ENCODE results near the gene RAPH1.
"Not testable (repeated sequence)": the region's sequence is repeated elsewhere in the genome, so short reads cannot be mapped to it uniquely, and the experiment has no call there.

The RAPH1 gene

DNA sequence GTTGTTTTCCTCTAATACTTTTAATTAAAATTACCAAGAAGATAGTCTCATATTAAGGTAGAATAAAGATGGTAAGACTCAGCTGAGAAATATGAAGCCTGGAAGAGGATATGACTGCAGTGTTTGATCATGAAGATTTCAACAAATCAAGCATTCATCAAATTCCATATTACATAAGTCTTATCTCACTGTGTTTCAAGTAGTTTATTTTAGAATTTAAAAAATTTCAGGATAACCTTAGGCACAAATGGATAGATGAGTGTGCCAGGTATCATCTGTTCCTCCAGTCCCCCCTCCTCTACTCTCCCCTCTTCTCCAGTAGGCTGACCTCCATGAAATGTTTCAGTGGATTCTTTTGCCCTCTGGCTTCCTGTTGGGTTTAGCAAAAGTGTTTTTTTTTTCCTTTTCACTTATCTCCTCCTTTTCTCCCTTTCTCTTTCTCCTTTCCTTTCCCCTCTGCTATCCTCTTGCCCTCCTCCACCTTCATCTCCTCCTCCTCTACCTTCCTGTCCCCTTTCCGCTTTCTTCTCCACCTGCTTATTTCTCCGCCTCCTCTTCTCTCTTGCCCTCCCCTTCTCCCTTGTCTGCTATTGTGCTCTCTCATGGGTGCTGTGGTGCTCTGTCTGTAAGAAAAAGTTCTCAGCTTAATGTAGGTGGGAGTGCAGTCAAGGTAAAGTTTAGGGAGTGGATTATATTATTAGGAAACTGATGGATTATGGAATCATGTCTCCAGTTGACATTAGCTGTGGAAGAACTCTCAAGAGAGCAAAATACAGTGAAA, 134.1 kb downstream of the RAPH1 start:
- Histone ChIP-seq H3K4me1 (ENCODE audit: control insufficient read depth, insufficient read depth, low read length) (peaks cover 3% of the 10 kb centered on the region; the same call in 1 of the 2 replicates), H3K27me3 (ENCODE audit: control insufficient read depth, insufficient read depth, low read length) (no peaks in the 10 kb centered on the region), H3K27ac (ENCODE audit: low read depth, low read length) (no peak overlapping the region), H3K9me3 (ENCODE audit: control insufficient read depth, insufficient read depth, low read depth, low read length) (no peaks in the 10 kb centered on the region), H3K36me3 (ENCODE audit: control insufficient read depth, insufficient read depth, low read length) (peaks cover 59% of the 10 kb centered on the region), H3K9ac (ENCODE audit: low read length) (no peak overlapping the region), H3K4me3 (ENCODE audit: low read depth, low read length) (no peak overlapping the region)

DNA sequence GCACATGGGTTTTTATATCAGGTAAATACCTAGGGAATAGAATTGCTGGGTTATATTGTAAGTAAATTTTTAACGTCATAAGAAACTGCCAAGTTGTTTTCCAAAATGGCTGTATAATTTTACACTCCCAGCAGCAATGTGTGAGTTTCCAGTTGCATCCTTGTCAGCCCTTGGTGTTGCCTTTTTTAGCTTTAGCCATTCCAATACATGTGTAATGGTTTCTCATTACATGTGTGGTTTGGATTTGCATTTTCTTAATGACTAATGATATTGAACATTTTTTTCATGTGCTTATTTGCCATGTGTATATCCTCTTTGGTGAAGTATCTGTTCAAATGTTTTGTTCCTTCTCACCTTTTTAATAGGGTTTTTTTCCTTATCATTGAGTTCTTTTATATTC, 136.1 kb downstream of the RAPH1 start:
- Histone ChIP-seq H3K9me3 (ENCODE audit: control insufficient read depth, insufficient read depth, low read depth, low read length) (no peaks in the 10 kb centered on the region), H3K4me1 (ENCODE audit: control insufficient read depth, insufficient read depth, low read length) (peaks cover 3% of the 10 kb centered on the region; the same call in 1 of the 2 replicates), H3K36me3 (ENCODE audit: control insufficient read depth, insufficient read depth, low read length) (peaks cover 50% of the 10 kb centered on the region), H3K9ac (ENCODE audit: low read length) (no peak overlapping the region), H3K4me3 (ENCODE audit: low read depth, low read length) (no peak overlapping the region), H3K27me3 (ENCODE audit: control insufficient read depth, insufficient read depth, low read length) (no peaks in the 10 kb centered on the region), H3K27ac (ENCODE audit: low read depth, low read length) (no peak overlapping the region)

DNA sequence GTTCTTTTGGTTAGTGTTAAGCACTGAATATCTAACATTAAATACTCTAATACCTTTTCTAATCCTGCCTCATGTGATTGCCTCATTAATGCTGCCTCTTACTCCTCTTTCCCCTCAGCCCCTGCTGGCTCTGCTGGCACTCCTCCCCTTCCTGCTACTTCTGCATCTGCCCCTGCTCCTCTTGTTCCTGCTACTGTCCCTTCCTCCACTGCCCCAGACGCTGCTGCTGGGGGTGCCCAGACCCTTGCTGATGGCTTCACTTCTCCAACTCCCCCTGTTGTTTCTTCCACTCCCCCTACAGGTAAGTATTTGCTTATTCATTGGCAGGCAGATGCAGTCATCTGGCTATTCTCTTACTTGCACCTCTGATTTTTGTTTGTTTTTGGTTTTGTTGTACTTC, 138.4 kb downstream of the RAPH1 start:
- no peaks in the 10 kb centered on the region for H3K9me3 ChIP-seq (ENCODE audit: control insufficient read depth, insufficient read depth, low read depth, low read length)
- H3K4me1 ChIP-seq (ENCODE audit: control insufficient read depth, insufficient read depth, low read length), result peaks cover 3% of the 10 kb centered on the region; the same call in 1 of the 2 replicates
- H3K27ac ChIP-seq (ENCODE audit: low read depth, low read length), result no peak overlapping the region
- H3K9ac ChIP-seq (ENCODE audit: low read length), result no peak overlapping the region
- peaks cover 43% of the 10 kb centered on the region for H3K36me3 ChIP-seq (ENCODE audit: control insufficient read depth, insufficient read depth, low read length)
- H3K27me3 ChIP-seq (ENCODE audit: control insufficient read depth, insufficient read depth, low read length), result no peaks in the 10 kb centered on the region
- no peak overlapping the region for H3K4me3 ChIP-seq (ENCODE audit: low read depth, low read length)

GRCh38 chr2:203395858-203396257, 139.2 kb downstream of the RAPH1 start:
- Histone ChIP-seq H3K9ac (ENCODE audit: low read length) (no peak overlapping the region), H3K4me1 (ENCODE audit: control insufficient read depth, insufficient read depth, low read length) (peaks cover 3% of the 10 kb centered on the region; the same call in 1 of the 2 replicates), H3K36me3 (ENCODE audit: control insufficient read depth, insufficient read depth, low read length) (peaks cover 46% of the 10 kb centered on the region), H3K4me3 (ENCODE audit: low read depth, low read length) (no peak overlapping the region), H3K9me3 (ENCODE audit: control insufficient read depth, insufficient read depth, low read depth, low read length) (no peaks in the 10 kb centered on the region), H3K27me3 (ENCODE audit: control insufficient read depth, insufficient read depth, low read length) (no peaks in the 10 kb centered on the region), H3K27ac (ENCODE audit: low read depth, low read length) (no peak overlapping the region)

GRCh38 chr2:203394519-203395227, 140.4 kb downstream of the RAPH1 start:
- Histone ChIP-seq H3K9me3 (ENCODE audit: control insufficient read depth, insufficient read depth, low read depth, low read length) (no peaks in the 10 kb centered on the region), H3K4me1 (ENCODE audit: control insufficient read depth, insufficient read depth, low read length) (peaks cover 3% of the 10 kb centered on the region; the same call in 1 of the 2 replicates), H3K9ac (ENCODE audit: low read length) (no peak overlapping the region), H3K27ac (ENCODE audit: low read depth, low read length) (no peak overlapping the region), H3K4me3 (ENCODE audit: low read depth, low read length) (no peak overlapping the region), H3K27me3 (ENCODE audit: control insufficient read depth, insufficient read depth, low read length) (no peaks in the 10 kb centered on the region), H3K36me3 (ENCODE audit: control insufficient read depth, insufficient read depth, low read length) (peaks cover 46% of the 10 kb centered on the region)

DNA sequence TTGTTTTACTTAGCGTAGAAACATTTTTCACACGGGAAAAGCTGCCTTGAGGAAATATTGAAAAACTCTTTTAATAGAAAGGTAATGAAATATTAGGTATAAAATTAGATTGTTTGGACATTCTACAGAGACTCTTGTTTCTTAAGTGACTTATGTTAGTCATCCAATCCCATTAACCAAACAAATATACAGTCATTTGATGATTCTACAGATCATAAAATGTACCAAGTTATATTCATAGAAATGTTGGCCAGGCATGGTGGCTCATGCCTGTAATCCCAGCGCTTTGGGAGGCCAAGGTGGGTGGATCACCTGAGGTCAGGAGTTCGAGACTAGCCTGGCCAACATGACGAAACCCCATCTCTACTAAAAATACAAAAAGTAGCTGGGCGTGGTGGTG, 146.9 kb downstream of the RAPH1 start:
- H3K9ac ChIP-seq (ENCODE audit: low read length); H3K27me3 ChIP-seq (ENCODE audit: control insufficient read depth, insufficient read depth, low read length); H3K4me1 ChIP-seq (ENCODE audit: control insufficient read depth, insufficient read depth, low read length); H3K4me3 ChIP-seq (ENCODE audit: low read depth, low read length); H3K27ac ChIP-seq (ENCODE audit: low read depth, low read length); H3K9me3 ChIP-seq (ENCODE audit: control insufficient read depth, insufficient read depth, low read depth, low read length): not testable (repeated sequence)
- H3K36me3 ChIP-seq (ENCODE audit: control insufficient read depth, insufficient read depth, low read length), result peaks cover 26% of the 10 kb centered on the region

DNA sequence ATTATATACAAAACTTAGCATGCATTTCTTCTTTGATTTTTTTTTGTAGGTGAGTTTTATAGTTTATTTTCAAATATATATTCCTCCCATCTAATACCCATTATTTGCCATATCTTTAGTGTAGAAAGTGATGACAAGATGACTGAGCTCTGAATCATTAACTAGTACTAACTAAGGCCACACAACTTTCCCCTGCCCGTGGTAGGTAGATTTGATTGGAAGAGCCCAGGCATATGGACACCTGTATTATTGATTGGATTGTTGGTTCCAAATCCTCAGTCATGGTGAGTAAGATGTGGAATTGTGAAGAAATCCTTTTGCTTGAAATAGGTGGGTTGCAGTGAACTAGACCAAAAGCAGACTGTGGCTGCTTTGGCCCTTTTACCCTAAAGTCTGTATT, 152.1 kb downstream of the RAPH1 start:
- Histone ChIP-seq H3K4me1 (ENCODE audit: control insufficient read depth, insufficient read depth, low read length) (no peaks in the 10 kb centered on the region), H3K9ac (ENCODE audit: low read length) (no peak overlapping the region), H3K27ac (ENCODE audit: low read depth, low read length) (no peak overlapping the region; the same call in 1 of the 2 replicates), H3K4me3 (ENCODE audit: low read depth, low read length) (no peak overlapping the region), H3K9me3 (ENCODE audit: control insufficient read depth, insufficient read depth, low read depth, low read length) (no peaks in the 10 kb centered on the region), H3K36me3 (ENCODE audit: control insufficient read depth, insufficient read depth, low read length) (peaks cover 17% of the 10 kb centered on the region), H3K27me3 (ENCODE audit: control insufficient read depth, insufficient read depth, low read length) (no peaks in the 10 kb centered on the region)

GRCh38 chr2:203379156-203379555, 155.9 kb downstream of the RAPH1 start:
- Histone ChIP-seq H3K9ac (ENCODE audit: low read length) (no peak overlapping the region), H3K4me3 (ENCODE audit: low read depth, low read length) (no peak overlapping the region), H3K27ac (ENCODE audit: low read depth, low read length) (no peak overlapping the region), H3K4me1 (ENCODE audit: control insufficient read depth, insufficient read depth, low read length) (no peaks in the 10 kb centered on the region), H3K27me3 (ENCODE audit: control insufficient read depth, insufficient read depth, low read length) (no peaks in the 10 kb centered on the region), H3K36me3 (ENCODE audit: control insufficient read depth, insufficient read depth, low read length) (peaks cover 14% of the 10 kb centered on the region), H3K9me3 (ENCODE audit: control insufficient read depth, insufficient read depth, low read depth, low read length) (no peaks in the 10 kb centered on the region)

- Histone ChIP-seq H3K9ac (ENCODE audit: low read length) (no peak overlapping the region), H3K27ac (ENCODE audit: low read depth, low read length) (no peak overlapping the region), H3K9me3 (ENCODE audit: control insufficient read depth, insufficient read depth, low read depth, low read length) (no peaks in the 10 kb centered on the region; the same call in 1 of the 2 replicates), H3K36me3 (ENCODE audit: control insufficient read depth, insufficient read depth, low read length) (peaks cover 8% of the 10 kb centered on the region), H3K4me3 (ENCODE audit: low read depth, low read length) (no peak overlapping the region), H3K4me1 (ENCODE audit: control insufficient read depth, insufficient read depth, low read length) (no peaks in the 10 kb centered on the region), H3K27me3 (ENCODE audit: control insufficient read depth, insufficient read depth, low read length) (no peaks in the 10 kb centered on the region)
These were observed 158.9 kb downstream of the RAPH1 start for GRCh38 chr2:203376173-203376572.

GRCh38 chr2:203372706-203373105, 162.4 kb downstream of the RAPH1 start:
- peaks cover 30% of the 10 kb centered on the region for H3K36me3 ChIP-seq (ENCODE audit: control insufficient read depth, insufficient read depth, low read length)
- not testable (repeated sequence) for H3K27ac ChIP-seq (ENCODE audit: low read depth, low read length); H3K4me1 ChIP-seq (ENCODE audit: control insufficient read depth, insufficient read depth, low read length); H3K27me3 ChIP-seq (ENCODE audit: control insufficient read depth, insufficient read depth, low read length); H3K9me3 ChIP-seq (ENCODE audit: control insufficient read depth, insufficient read depth, low read depth, low read length); H3K9ac ChIP-seq (ENCODE audit: low read length); H3K4me3 ChIP-seq (ENCODE audit: low read depth, low read length)
